Endothelial cell of coronary artery (primary cell): ENCODE data around the gene GJD4. TPM values are rescaled to one million over a fixed set of nuclear protein-coding genes. Genes with fewer than 3 reads are reported as not detected.

ENCODE experiments used
- total RNA-seq: library from RNA; depleted of rRNA; stranded (reverse); fragments of >200 nt; gene quantifications from 2 replicates; pipeline ENCODE4 v1.2.3, GENCODE V29; 2014

The GJD4 gene, protein sequence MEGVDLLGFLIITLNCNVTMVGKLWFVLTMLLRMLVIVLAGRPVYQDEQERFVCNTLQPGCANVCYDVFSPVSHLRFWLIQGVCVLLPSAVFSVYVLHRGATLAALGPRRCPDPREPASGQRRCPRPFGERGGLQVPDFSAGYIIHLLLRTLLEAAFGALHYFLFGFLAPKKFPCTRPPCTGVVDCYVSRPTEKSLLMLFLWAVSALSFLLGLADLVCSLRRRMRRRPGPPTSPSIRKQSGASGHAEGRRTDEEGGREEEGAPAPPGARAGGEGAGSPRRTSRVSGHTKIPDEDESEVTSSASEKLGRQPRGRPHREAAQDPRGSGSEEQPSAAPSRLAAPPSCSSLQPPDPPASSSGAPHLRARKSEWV
- total RNA-seq: under 0.01 and 0.09 TPM in 2 replicates

DNA sequence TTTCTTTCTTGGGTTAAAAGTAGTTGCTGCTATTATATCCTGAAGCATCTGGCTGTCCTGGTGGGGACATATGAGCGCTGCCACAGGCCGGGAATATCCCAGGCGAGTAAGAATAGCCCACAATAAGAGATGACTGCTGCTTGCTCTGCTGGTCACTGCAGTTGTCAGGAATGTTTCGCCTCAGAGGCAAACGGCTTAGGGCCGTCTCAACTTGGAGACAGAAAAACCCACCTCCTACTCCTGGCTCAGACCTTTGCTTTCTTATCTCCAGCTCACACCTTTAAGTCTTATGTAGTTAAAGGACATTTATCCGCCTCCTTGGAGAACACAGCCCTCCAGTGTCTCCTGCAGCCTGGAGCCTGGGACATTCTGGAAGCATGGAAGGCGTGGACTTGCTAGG is at the start of gene GJD4:
GJD4 (plus strand) TSS at position 151 of the 400 bp plus-strand sequence; CDS start at position 378, 227 bp downstream.

DNA sequence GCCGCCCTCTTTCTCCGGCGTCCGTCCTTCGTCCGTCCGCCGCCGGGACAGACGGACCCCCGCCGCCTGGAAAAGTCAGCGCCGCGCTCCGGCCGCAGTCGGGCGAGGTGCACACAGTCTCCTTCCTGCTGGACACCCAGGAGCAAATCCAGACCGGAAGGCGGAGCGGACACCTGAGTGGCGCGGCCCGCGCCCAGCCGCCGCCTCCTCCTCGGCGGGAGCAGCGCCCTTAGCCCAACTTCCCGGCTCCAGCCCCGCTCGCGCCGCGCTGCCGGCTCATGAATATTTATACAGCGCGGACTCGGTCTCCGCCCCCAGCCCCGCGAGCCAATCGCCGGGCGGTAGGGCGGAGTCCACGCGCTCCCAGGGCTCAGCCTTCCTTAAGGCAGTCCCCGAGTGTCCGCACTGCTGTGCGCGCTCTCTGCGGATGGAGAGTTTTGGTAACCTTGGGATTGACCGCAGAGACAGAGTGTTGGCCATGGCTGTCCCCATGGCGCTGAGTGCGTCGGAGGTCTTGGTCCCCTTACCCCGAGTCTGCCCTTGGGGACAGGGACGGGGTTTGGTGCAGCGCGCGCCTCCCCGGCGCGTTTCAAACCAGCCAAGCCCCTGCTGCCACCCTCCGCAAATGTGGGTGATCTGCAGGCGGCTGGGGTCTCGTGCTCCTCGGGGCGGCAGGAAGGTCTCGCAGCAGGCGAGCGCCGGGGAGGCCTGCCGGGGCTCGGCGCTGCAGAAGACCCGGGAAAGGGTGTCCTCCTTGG is 37.1 kb downstream of the GJD4 start, which contains the start of gene FZD8:
FZD8 (minus strand) TSS at position 262 of the 758 bp plus-strand sequence. CDS start 867 bp downstream, outside the sequence.

Other genes starting within 250 kb of the GJD4 start
- 33.4 and 66.6 TPM in 2 replicates for gene FZD8, start 37.0 kb downstream of the GJD4 start, total RNA-seq